ENCODE data around the gene GRID1. TPM values are rescaled to one million over a fixed set of nuclear protein-coding genes. Genes with fewer than 3 reads are reported as not detected.

The GRID1 gene
- total RNA-seq, 1 donor from 2014 or later, result 0.75 TPM

- H3K4me3 ChIP-seq (ENCODE audit: insufficient read depth, low read depth, low read length), result no peak overlapping the region
- H3K4me2 ChIP-seq (ENCODE audit: low read length), result no peak overlapping the region
- FAIRE-seq (no peak), DNase-seq (ENCODE audit: low read depth) (no peak)
- H3K36me3 ChIP-seq (ENCODE audit: insufficient read depth, low read length), result no peaks in the 10 kb centered on the region
- no peak overlapping the region for H3K27ac ChIP-seq (ENCODE audit: low read depth, low read length)
- Mint-ChIP-seq H3K36me3 (ENCODE audit: low read depth, unreplicated experiment) (no peaks in the 10 kb centered on the region), H3K4me1 (ENCODE audit: low read depth, unreplicated experiment) (peaks cover 3% of the 10 kb centered on the region), H3K27ac (ENCODE audit: unreplicated experiment) (no peak overlapping the region), H3K27me3 (ENCODE audit: low read depth, unreplicated experiment) (peaks cover 24% of the 10 kb centered on the region), H3K9me3 (ENCODE audit: unreplicated experiment) (peaks cover 4% of the 10 kb centered on the region), H3K4me3 (ENCODE audit: unreplicated experiment) (no peak overlapping the region)
- H3K4me1 ChIP-seq (ENCODE audit: insufficient read depth, low read length), result no peaks in the 10 kb centered on the region
- peaks cover 3% of the 10 kb centered on the region for H3K9me3 ChIP-seq (ENCODE audit: insufficient read depth, low read depth, low read length)
- H3K27me3 ChIP-seq (ENCODE audit: insufficient read depth, low read length), result no peaks in the 10 kb centered on the region
- H3K79me2 ChIP-seq (ENCODE audit: insufficient read depth, low read length), result no peaks in the 10 kb centered on the region
- TF ChIP-seq CTCF (IDR thresholded peaks at IDR 0.05; ENCODE audit: insufficient read depth, low read depth, low read length) (no peak), EZH2 (IDR thresholded peaks at IDR 0.05; ENCODE audit: insufficient read depth, low read length) (no peak)
- no peak overlapping the region for H3K9ac ChIP-seq (ENCODE audit: low read length)
- H2AFZ ChIP-seq (ENCODE audit: low read depth, low read length), result no peak overlapping the region
- no peaks in the 10 kb centered on the region for H4K20me1 ChIP-seq (ENCODE audit: insufficient read depth, low read length)
Observed at GRCh38 chr10:86340991-86341260, 25.7 kb downstream of the GRID1 start.

- Histone ChIP-seq H3K4me2 (ENCODE audit: low read length) (no peak overlapping the region), H3K9ac (ENCODE audit: low read length) (no peak overlapping the region), H2AFZ (ENCODE audit: low read depth, low read length) (no peak overlapping the region), H3K4me3 (ENCODE audit: insufficient read depth, low read depth, low read length) (no peak overlapping the region), H3K79me2 (ENCODE audit: insufficient read depth, low read length) (no peaks in the 10 kb centered on the region), H3K36me3 (ENCODE audit: insufficient read depth, low read length) (no peaks in the 10 kb centered on the region), H3K4me1 (ENCODE audit: insufficient read depth, low read length) (no peaks in the 10 kb centered on the region), H3K9me3 (ENCODE audit: insufficient read depth, low read depth, low read length) (peaks cover 3% of the 10 kb centered on the region), H4K20me1 (ENCODE audit: insufficient read depth, low read length) (no peaks in the 10 kb centered on the region), H3K27ac (ENCODE audit: low read depth, low read length) (no peak overlapping the region), H3K27me3 (ENCODE audit: insufficient read depth, low read length) (no peaks in the 10 kb centered on the region)
- TF ChIP-seq EZH2 (IDR thresholded peaks at IDR 0.05; ENCODE audit: insufficient read depth, low read length), result no peak
- TF ChIP-seq CTCF (IDR thresholded peaks at IDR 0.05; ENCODE audit: insufficient read depth, low read depth, low read length), result no peak
- Mint-ChIP-seq H3K4me1 (ENCODE audit: low read depth, unreplicated experiment) (no peaks in the 10 kb centered on the region), H3K4me3 (ENCODE audit: unreplicated experiment) (no peak overlapping the region), H3K27ac (ENCODE audit: unreplicated experiment) (no peak overlapping the region), H3K27me3 (ENCODE audit: low read depth, unreplicated experiment) (peaks cover 29% of the 10 kb centered on the region), H3K9me3 (ENCODE audit: unreplicated experiment) (peaks cover 4% of the 10 kb centered on the region), H3K36me3 (ENCODE audit: low read depth, unreplicated experiment) (no peaks in the 10 kb centered on the region)
- FAIRE-seq, result no peak
- DNase-seq (ENCODE audit: low read depth), result no peak
Observed at GRCh38 chr10:86340176-86340990, 26.2 kb downstream of the GRID1 start.

- H3K4me3 ChIP-seq (ENCODE audit: insufficient read depth, low read depth, low read length), result no peak overlapping the region
- H3K27me3 Mint-ChIP-seq (ENCODE audit: low read depth, unreplicated experiment), result peaks cover 34% of the 10 kb centered on the region
- H3K4me1 ChIP-seq (ENCODE audit: insufficient read depth, low read length), result no peaks in the 10 kb centered on the region
- peaks cover 3% of the 10 kb centered on the region for H3K9me3 ChIP-seq (ENCODE audit: insufficient read depth, low read depth, low read length)
- FAIRE-seq, result no peak
- peaks cover 2% of the 10 kb centered on the region for H3K27me3 ChIP-seq (ENCODE audit: insufficient read depth, low read length)
- TF ChIP-seq EZH2 (IDR thresholded peaks at IDR 0.05; ENCODE audit: insufficient read depth, low read length), result no peak
- no peak for TF ChIP-seq CTCF (IDR thresholded peaks at IDR 0.05; ENCODE audit: insufficient read depth, low read depth, low read length)
- H3K27ac Mint-ChIP-seq (ENCODE audit: unreplicated experiment), result no peak overlapping the region
- no peaks in the 10 kb centered on the region for H3K36me3 Mint-ChIP-seq (ENCODE audit: low read depth, unreplicated experiment)
- no peak overlapping the region for H3K9ac ChIP-seq (ENCODE audit: low read length)
- H3K9me3 Mint-ChIP-seq (ENCODE audit: unreplicated experiment), result peaks cover 4% of the 10 kb centered on the region
- H2AFZ ChIP-seq (ENCODE audit: low read depth, low read length), result no peak overlapping the region
- no peaks in the 10 kb centered on the region for H3K4me1 Mint-ChIP-seq (ENCODE audit: low read depth, unreplicated experiment)
- no peak for DNase-seq (ENCODE audit: low read depth)
- no peak overlapping the region for H3K4me2 ChIP-seq (ENCODE audit: low read length)
- no peak overlapping the region for H3K4me3 Mint-ChIP-seq (ENCODE audit: unreplicated experiment)
- H3K79me2 ChIP-seq (ENCODE audit: insufficient read depth, low read length), result no peaks in the 10 kb centered on the region
- no peak overlapping the region for H3K27ac ChIP-seq (ENCODE audit: low read depth, low read length)
- H4K20me1 ChIP-seq (ENCODE audit: insufficient read depth, low read length), result no peaks in the 10 kb centered on the region
- no peaks in the 10 kb centered on the region for H3K36me3 ChIP-seq (ENCODE audit: insufficient read depth, low read length)
Observed at GRCh38 chr10:86339226-86339865, 27.2 kb downstream of the GRID1 start.
